Upper lobe of right lung (tissue), 1 donor: ENCODE results near the gene ARL4A. TPM values are rescaled to one million over a fixed set of nuclear protein-coding genes. Genes with fewer than 3 reads are reported as not detected.

ENCODE experiments used
- ATAC-seq: fragments of 200-7000 bp; cut with Tn5 transposase; one replicate; pipeline ENCODE4 v1.9.1; 2020; ENCODE audit warnings: mild to moderate bottlenecking, moderate library complexity
- DNase-seq: peaks from one replicate; pipeline ENCODE4 v3.0.0-alpha.2; 2020
- H3K27ac ChIP-seq: fragments of 200-600 bp; one replicate; pipeline ENCODE4 v1.8.0; 2022
- H3K27me3 ChIP-seq: fragments of 200-600 bp; one replicate; pipeline ENCODE4 v1.8.0; 2022; ENCODE audit warnings: mild to moderate bottlenecking
- H3K36me3 ChIP-seq: fragments of 200-600 bp; one replicate; pipeline ENCODE4 v1.8.0; 2022
- H3K4me1 ChIP-seq: fragments of 200-600 bp; one replicate; pipeline ENCODE4 v1.8.0; 2022
- H3K4me3 ChIP-seq: fragments of 200-600 bp; one replicate; pipeline ENCODE4 v1.8.0; 2022; ENCODE audit warnings: mild to moderate bottlenecking
- H3K9me3 ChIP-seq: fragments of 200-600 bp; one replicate; pipeline ENCODE4 v1.8.0; 2022
- intact Hi-C: fragments of 100-400 bp; cut with DNase I; formaldehyde crosslinking; loops from one replicate; pipeline ENCODE4 v1.11.0; 2022
- total RNA-seq: library from RNA; stranded (reverse); fragmentation: NEBNext Ultra II Directional; extraction: Animal tissue kit (Norgen Biotek cat#: 25700); gene quantifications from one replicate; pipeline ENCODE4 v1.2.1, GENCODE V29; 2021
- TF ChIP-seq, protein P1 (sequence below): fragments of 200-600 bp; IDR thresholded peaks from one replicate; pipeline ENCODE4 v1.8.0; 2022; ENCODE audit warnings: antibody characterized with exemption
- donor health status: DM: no; HTN: yes; CAD: no; lungs with severe emphysema.

ARL4A gene
- total RNA-seq, 1 donor from 2014 or later, result 35.6 TPM

DNA sequence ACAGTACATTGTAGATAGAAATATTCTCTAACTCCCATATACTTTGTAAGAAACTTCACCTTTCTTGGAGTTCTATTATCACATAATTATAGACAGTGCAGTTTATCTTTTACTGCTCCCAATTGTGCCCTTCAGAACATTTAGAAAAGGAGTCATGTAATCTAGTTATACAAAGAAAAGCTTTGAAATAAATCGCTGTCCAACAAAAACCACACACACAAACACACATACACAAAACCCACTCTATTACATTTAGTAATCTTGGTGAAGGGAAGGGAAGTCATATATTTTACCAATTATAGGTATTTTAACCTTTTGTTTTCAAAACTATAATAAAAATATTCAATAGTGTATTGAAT, 26.9 kb downstream of the ARL4A start:
- no peaks in the 10 kb centered on the region for H3K27me3 ChIP-seq
- intact Hi-C loops, result no loop called here

DNA sequence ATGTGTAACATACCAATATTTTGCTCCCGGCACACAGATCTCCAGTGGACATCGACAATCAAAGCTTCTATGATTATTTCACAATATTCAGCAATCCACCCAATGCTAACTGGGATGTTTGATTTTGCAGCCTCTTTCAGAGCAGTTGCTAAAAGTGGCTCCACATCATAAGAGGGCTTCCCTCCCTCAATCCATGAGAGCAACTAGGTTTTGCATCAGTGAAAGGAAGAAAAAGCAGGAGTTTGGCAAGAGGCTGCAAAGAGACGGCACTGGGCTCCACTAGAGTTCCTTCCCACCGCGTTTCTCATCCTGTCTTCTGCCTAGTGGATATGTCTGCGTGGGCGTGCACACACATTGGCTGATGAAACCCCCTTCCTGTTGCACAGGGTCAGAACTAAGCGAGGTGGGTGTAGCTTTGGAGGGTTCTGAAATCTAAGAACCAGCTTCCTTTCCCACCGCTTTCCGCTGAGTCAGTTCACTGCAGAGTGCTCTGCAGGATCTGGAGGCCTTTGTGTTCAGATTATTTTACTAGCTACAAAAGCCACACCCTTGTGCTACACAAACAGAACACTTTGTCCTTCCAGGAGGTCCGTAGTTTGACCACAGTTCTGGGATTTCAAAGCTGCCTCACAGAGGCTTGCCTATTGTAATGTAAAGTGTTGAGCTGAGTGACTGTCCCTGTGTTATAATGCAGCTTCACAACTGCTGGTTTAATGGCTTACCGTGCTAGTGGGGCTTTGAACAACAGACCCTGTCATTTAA, 28.1 kb downstream of the ARL4A start:
- Histone ChIP-seq H3K27me3 (no peaks in the 10 kb centered on the region), H3K4me3 (peak overlapping the region; percentile 18), H3K4me1 (peaks cover 29% of the 10 kb centered on the region), H3K9me3 (no peaks in the 10 kb centered on the region), H3K36me3 (no peaks in the 10 kb centered on the region), H3K27ac (peak overlapping the region; percentile 82)
- ATAC-seq (peak; percentile 96), DNase-seq (peak; percentile 82)
- TF ChIP-seq, protein P1, sequence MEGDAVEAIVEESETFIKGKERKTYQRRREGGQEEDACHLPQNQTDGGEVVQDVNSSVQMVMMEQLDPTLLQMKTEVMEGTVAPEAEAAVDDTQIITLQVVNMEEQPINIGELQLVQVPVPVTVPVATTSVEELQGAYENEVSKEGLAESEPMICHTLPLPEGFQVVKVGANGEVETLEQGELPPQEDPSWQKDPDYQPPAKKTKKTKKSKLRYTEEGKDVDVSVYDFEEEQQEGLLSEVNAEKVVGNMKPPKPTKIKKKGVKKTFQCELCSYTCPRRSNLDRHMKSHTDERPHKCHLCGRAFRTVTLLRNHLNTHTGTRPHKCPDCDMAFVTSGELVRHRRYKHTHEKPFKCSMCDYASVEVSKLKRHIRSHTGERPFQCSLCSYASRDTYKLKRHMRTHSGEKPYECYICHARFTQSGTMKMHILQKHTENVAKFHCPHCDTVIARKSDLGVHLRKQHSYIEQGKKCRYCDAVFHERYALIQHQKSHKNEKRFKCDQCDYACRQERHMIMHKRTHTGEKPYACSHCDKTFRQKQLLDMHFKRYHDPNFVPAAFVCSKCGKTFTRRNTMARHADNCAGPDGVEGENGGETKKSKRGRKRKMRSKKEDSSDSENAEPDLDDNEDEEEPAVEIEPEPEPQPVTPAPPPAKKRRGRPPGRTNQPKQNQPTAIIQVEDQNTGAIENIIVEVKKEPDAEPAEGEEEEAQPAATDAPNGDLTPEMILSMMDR, result no peak
- intact Hi-C loops, result no loop called here

More for the DNA sequence above, 26.9 kb downstream of the ARL4A start:
- DNase-seq (no peak), ATAC-seq (no peak)
- H3K27ac ChIP-seq, result no peak overlapping the region
- TF ChIP-seq, protein P1, result no peak
- H3K4me1 ChIP-seq, result peaks cover 17% of the 10 kb centered on the region
- no peaks in the 10 kb centered on the region for H3K36me3 ChIP-seq
- no peak overlapping the region for H3K4me3 ChIP-seq
- H3K9me3 ChIP-seq, result no peaks in the 10 kb centered on the region

DNA sequence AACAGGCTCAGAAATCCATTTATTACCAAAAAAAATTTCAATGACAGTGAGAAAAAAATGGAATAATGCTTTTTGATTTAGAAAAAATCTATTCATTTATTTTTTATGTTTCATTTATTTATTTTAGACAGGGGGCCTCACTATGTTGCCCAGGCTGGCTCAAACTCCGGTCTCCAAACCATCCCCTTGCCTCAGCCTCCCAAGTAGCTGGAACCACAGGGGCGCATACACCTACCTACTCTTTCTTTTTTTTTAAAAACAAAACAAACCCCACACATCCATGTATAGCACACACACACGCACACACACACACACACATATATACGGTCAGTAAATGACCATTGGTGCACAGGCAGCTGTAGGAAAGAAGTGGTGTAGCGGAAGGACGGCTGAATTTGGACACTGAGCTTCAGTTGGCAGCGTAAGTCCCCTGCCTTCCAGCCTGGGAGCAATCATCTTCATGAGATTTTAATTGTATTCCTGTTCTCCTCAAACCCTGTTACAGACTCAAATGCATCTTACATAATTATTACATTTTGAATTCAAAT, 28.8 kb downstream of the ARL4A start:
- Histone ChIP-seq H3K9me3 (no peaks in the 10 kb centered on the region), H3K4me3 (no peak overlapping the region), H3K36me3 (no peaks in the 10 kb centered on the region), H3K27ac (peak overlapping the region; percentile 82), H3K27me3 (no peaks in the 10 kb centered on the region), H3K4me1 (peaks cover 30% of the 10 kb centered on the region)
- intact Hi-C loops, result no loop called here
- no peak for DNase-seq
- TF ChIP-seq, protein P1, result no peak
- ATAC-seq, result no peak

DNA sequence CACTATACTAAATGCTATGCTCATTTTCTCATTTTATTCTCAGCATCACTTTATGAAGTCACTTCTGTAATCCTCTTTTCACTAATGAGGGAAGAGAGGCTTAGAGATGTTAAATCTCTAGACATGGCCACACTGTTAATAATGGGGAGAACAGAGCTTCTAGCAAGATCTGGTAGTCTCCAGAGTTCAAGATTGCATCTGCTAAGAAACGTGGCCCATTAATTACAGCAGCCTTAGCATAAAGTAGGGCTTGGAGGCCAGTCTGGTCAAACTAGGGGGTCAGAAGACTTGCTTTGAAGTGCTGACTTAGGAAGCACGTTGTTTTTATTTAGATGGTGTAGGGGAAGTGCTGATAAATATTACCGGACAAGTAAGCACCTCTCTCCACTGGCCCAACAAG, 29.3 kb downstream of the ARL4A start:
- no peaks in the 10 kb centered on the region for H3K9me3 ChIP-seq
- H3K27ac ChIP-seq, result peak overlapping the region; percentile 82
- H3K4me3 ChIP-seq, result no peak overlapping the region
- H3K4me1 ChIP-seq, result peaks cover 30% of the 10 kb centered on the region
- no peak for ATAC-seq
- TF ChIP-seq, protein P1, result no peak
- intact Hi-C loops, result no loop called here
- no peaks in the 10 kb centered on the region for H3K36me3 ChIP-seq
- H3K27me3 ChIP-seq, result no peaks in the 10 kb centered on the region
- DNase-seq, result no peak

DNA sequence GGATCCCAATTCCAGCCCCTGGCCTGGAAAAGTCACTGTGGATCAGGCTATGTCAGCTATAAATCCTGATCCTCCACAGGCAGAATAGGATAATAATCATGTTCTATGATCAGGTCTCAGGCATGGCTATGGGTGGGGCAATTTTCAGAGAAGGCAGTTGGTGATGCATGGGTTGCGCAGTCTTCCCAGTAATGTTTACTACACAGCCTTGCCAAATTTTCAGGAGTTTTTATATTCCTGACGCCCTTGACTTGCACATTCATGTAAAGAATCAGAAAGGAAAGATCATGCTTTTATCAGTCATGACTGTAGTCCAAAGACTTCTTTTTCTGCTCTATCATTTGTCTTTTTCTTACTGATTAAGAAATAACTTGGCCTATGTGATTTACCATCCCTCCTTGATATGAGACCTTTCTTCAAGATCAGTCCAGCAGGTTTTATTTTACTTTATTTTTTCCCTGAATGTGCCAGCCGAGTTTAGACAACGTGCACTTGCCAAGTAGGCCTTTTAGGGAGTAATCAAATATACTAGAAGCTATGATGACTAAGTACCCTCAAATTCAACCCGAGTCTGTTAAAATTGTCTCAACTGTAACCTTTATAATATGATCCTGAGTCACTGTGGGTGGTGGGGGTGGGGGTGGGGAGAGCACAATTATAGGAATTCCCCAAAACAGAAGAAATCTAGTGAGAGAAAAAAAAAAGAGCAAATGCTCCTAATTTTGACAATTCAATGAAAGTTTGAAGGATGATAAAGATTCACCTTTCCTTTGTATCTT, 31.9 kb downstream of the ARL4A start:
- DNase-seq, result no peak
- TF ChIP-seq, protein P1, result no peak
- Histone ChIP-seq H3K27me3 (no peaks in the 10 kb centered on the region), H3K4me1 (peaks cover 30% of the 10 kb centered on the region), H3K9me3 (no peaks in the 10 kb centered on the region), H3K27ac (peak overlapping the region; percentile 63), H3K4me3 (no peak overlapping the region), H3K36me3 (no peaks in the 10 kb centered on the region)
- intact Hi-C loops, result no loop called here
- no peak for ATAC-seq
